Mucosa of rectum (tissue), 2 donors: ENCODE measurements around the gene ZNF726.

Source experiments
- H3K27ac ChIP-seq, 2 donors: one replicate each; pipeline ENCODE4 v1.7.0; 2013; ENCODE audit warnings: inconsistent platforms in 2 of 2, low read depth in 2 of 2, low read length in 2 of 2
- H3K27me3 ChIP-seq, 2 donors: one replicate each; pipeline ENCODE4 v1.7.0; 2013; ENCODE audit warnings: low read length in 2 of 2; ENCODE audit not compliant: control insufficient read depth in 2 of 2, insufficient read depth in 2 of 2
- H3K36me3 ChIP-seq, 2 donors: one replicate each; pipeline ENCODE4 v1.7.0; 2013; ENCODE audit warnings: low read length in 2 of 2; ENCODE audit not compliant: control insufficient read depth in 2 of 2, insufficient read depth in 2 of 2
- H3K4me1 ChIP-seq, 2 donors: one replicate each; pipeline ENCODE4 v1.7.0; 2013; ENCODE audit warnings: low read length in 2 of 2, mild to moderate bottlenecking in 1 of 2; ENCODE audit not compliant: control insufficient read depth in 2 of 2, insufficient read depth in 2 of 2
- H3K4me3 ChIP-seq, 2 donors: one replicate each; pipeline ENCODE4 v1.7.0; 2013; ENCODE audit warnings: low read length in 2 of 2
- H3K9ac ChIP-seq, 2 donors: one replicate each; pipeline ENCODE4 v1.7.0; 2013; ENCODE audit warnings: low read length in 2 of 2, low read depth in 1 of 2, mild to moderate bottlenecking in 1 of 2
- H3K9me3 ChIP-seq, 2 donors: one replicate each; pipeline ENCODE4 v1.7.0; 2013; ENCODE audit warnings: low read length in 2 of 2; ENCODE audit not compliant: control insufficient read depth in 2 of 2
- donor health status: healthy.
- donor health status: Normal muscosa, but diverticular disease.

The ZNF726 gene

GRCh38 chr19:23896912-23897311 is 17.8 kb upstream of the ZNF726 start:
- H3K36me3 ChIP-seq: no peaks in the 10 kb centered on the region
- no peaks in the 10 kb centered on the region for H3K27me3 ChIP-seq
- peak overlapping the region in 1 of 2 donors; percentile 32 for H3K27ac ChIP-seq

DNA sequence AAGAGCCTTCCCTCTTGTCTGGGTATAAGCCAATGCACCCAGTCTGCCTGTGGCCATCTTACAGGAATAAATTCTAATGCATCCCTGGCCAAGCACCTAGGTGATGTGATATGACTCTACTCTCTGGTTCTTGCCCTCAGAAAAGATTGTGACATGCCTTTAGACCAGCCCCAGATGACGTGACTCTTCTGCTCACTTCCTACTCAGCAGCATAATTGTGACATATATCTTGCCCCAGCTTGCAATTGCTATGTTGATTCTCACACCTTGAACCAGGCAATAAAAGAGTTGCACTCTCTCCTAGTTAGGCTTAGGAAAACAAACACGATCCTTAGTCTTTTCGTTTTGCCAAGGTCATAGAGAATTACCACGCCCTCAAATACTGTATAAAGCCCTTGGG is 13.3 kb upstream of the ZNF726 start:
- H3K36me3 ChIP-seq: no peaks in the 10 kb centered on the region
- no peaks in the 10 kb centered on the region for H3K27me3 ChIP-seq
- H3K9ac ChIP-seq: no peak overlapping the region
- H3K27ac ChIP-seq: peak overlapping the region in 1 of 2 donors; percentile 75
- H3K4me1 ChIP-seq: no peaks in the 10 kb centered on the region
- H3K4me3 ChIP-seq: no peak overlapping the region
- H3K9me3 ChIP-seq: peaks cover 7 to 11% of the 10 kb centered on the region in 2 donors

More at GRCh38 chr19:23896912-23897311, 17.8 kb upstream of the ZNF726 start:
- H3K4me3 ChIP-seq: no peak overlapping the region
- H3K9me3 ChIP-seq: peaks cover 0 to under 1% of the 10 kb centered on the region in 2 donors
- H3K4me1 ChIP-seq: no peaks in the 10 kb centered on the region
- H3K9ac ChIP-seq: no peak overlapping the region

GRCh38 chr19:23904406-23904805 is 10.3 kb upstream of the ZNF726 start:
- H3K27ac ChIP-seq: no peak overlapping the region
- no peak overlapping the region for H3K9ac ChIP-seq
- no peaks in the 10 kb centered on the region for H3K27me3 ChIP-seq
- no peaks in the 10 kb centered on the region for H3K36me3 ChIP-seq
- H3K4me1 ChIP-seq: no peaks in the 10 kb centered on the region
- H3K9me3 ChIP-seq: peaks cover 7 to 13% of the 10 kb centered on the region in 2 donors
- no peak overlapping the region for H3K4me3 ChIP-seq

DNA sequence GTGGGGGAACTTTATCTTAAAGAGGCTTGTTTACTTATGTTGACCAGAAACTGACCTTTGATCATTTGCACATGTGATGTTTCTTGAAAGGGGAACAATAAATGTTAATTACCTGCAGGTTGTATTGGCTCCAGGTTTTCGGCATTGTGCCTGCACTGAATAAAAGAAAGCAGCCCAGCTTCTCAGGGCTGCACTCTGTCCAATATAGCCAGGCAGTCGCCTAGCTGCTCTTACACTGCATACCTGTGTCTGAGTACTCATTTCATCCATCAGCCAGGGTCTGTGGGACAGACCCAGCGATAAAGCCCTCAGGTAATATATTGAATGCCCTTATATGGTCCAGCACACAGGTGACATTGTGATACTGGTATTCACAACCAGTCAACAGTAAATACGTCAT is 8.9 kb upstream of the ZNF726 start:
- Histone ChIP-seq H3K9ac (no peak overlapping the region), H3K27ac (no peak overlapping the region), H3K9me3 (peaks cover 7 to 13% of the 10 kb centered on the region in 2 donors), H3K4me1 (no peaks in the 10 kb centered on the region), H3K4me3 (no peak overlapping the region), H3K27me3 (no peaks in the 10 kb centered on the region), H3K36me3 (no peaks in the 10 kb centered on the region)

GRCh38 chr19:23906835-23907234 is 7.9 kb upstream of the ZNF726 start:
- Histone ChIP-seq H3K36me3 (no peaks in the 10 kb centered on the region), H3K9ac (no peak overlapping the region), H3K4me1 (no peaks in the 10 kb centered on the region), H3K4me3 (no peak overlapping the region), H3K9me3 (peaks cover 7 to 13% of the 10 kb centered on the region in 2 donors), H3K27me3 (no peaks in the 10 kb centered on the region), H3K27ac (no peak overlapping the region)

DNA sequence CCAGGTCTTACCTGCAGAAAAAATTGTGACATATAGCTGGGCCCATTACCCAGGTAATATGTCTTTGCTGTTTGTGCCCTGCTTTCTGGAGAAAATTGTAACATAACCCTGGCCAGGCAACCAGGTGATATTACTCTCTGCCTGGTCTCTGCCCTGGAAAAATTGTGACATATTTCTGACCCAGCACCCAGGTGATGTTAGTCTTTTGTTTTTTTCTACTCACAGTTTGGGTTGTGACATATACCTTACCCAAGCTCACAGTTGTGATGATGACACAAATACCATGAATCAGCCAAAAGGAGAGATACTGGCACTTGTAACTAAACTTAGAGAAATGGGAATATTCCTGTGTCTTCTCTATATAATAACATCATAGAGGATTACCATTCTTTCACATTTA is 6.5 kb upstream of the ZNF726 start:
- Histone ChIP-seq H3K36me3 (no peaks in the 10 kb centered on the region), H3K4me3 (no peak overlapping the region), H3K9me3 (peaks cover 7 to 11% of the 10 kb centered on the region in 2 donors), H3K27me3 (no peaks in the 10 kb centered on the region), H3K27ac (no peak overlapping the region), H3K4me1 (no peaks in the 10 kb centered on the region), H3K9ac (no peak overlapping the region)

DNA sequence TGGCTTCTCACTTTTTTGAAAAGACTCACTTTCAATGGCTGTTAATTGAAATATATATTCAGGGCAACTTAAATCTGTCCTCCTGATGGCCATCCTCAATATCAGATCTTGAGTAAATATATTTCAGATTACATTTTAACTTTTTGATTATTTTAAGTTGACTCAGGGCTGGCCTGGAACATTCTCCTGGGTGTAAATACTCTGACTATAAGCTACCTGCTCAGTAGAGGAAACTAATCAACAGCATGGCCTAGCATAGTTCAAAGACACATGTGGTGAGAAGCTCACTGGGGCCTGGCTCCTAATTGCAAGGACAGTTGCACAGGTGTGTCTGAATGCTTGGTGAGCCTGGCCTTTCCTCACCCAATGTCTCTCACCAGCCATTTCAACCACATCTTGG is 5.5 kb upstream of the ZNF726 start:
- Histone ChIP-seq H3K4me1 (no peaks in the 10 kb centered on the region), H3K9me3 (peaks cover 7 to 9% of the 10 kb centered on the region in 2 donors), H3K9ac (no peak overlapping the region), H3K36me3 (no peaks in the 10 kb centered on the region), H3K27ac (no peak overlapping the region), H3K27me3 (no peaks in the 10 kb centered on the region), H3K4me3 (no peak overlapping the region)

GRCh38 chr19:23913931-23914330 is 755 bp upstream of the ZNF726 start:
- H3K9me3 ChIP-seq: no peaks in the 10 kb centered on the region
- no peaks in the 10 kb centered on the region for H3K4me1 ChIP-seq
- no peaks in the 10 kb centered on the region for H3K36me3 ChIP-seq
- H3K27me3 ChIP-seq: no peaks in the 10 kb centered on the region
- H3K9ac ChIP-seq: no peak overlapping the region
- peak overlapping the region in 1 of 2 donors; percentile 80 for H3K4me3 ChIP-seq
- no peak overlapping the region for H3K27ac ChIP-seq

GRCh38 chr19:23916991-23917390 is 2.3 kb downstream of the ZNF726 start:
- H3K36me3 ChIP-seq: no peaks in the 10 kb centered on the region
- H3K27ac ChIP-seq: no peak overlapping the region
- H3K27me3 ChIP-seq: no peaks in the 10 kb centered on the region
- H3K4me3 ChIP-seq: no peak overlapping the region
- no peaks in the 10 kb centered on the region for H3K9me3 ChIP-seq
- no peak overlapping the region for H3K9ac ChIP-seq
- H3K4me1 ChIP-seq: no peaks in the 10 kb centered on the region

GRCh38 chr19:23917856-23918255 is 3.2 kb downstream of the ZNF726 start:
- Histone ChIP-seq H3K27ac (no peak overlapping the region), H3K4me1 (no peaks in the 10 kb centered on the region), H3K27me3 (no peaks in the 10 kb centered on the region), H3K36me3 (no peaks in the 10 kb centered on the region), H3K4me3 (no peak overlapping the region), H3K9ac (no peak overlapping the region), H3K9me3 (no peaks in the 10 kb centered on the region)

DNA sequence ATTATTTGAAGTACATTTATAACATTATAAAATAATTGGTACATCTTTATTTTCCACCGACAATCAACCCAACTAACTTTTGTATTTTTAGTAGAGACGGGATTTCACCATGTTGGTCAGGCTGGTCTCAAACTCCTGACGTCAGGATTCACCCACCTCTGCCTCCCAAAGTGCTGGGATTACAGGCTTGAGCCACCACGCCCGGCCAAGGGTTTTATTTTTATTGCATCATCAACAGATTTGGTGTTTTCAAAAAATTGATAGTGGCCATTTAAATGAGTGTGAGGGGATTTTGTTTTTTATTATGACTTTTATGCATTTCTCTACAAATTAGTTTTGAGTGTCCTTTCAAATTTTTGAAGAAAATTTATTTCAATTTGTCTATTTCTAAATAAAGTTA is 10.6 kb downstream of the ZNF726 start:
- Histone ChIP-seq H3K36me3 (no peaks in the 10 kb centered on the region), H3K9ac (no peak overlapping the region), H3K4me1 (no peaks in the 10 kb centered on the region), H3K4me3 (no peak overlapping the region), H3K9me3 (peaks cover 0 to 6% of the 10 kb centered on the region in 2 donors), H3K27me3 (no peaks in the 10 kb centered on the region), H3K27ac (no peak overlapping the region)
